NCI-H69 (cell line): Measurements from ENCODE around the gene HIVEP3.

Experiments used
- DNase-seq: peaks from one replicate; lab custom pipeline; 2025; lab: John Stamatoyannopoulos, UW

Gene HIVEP3

GRCh38 chr1:41515778-41516167, 402.9 kb downstream of the HIVEP3 start:
- DNase-seq, result no peak

DNA sequence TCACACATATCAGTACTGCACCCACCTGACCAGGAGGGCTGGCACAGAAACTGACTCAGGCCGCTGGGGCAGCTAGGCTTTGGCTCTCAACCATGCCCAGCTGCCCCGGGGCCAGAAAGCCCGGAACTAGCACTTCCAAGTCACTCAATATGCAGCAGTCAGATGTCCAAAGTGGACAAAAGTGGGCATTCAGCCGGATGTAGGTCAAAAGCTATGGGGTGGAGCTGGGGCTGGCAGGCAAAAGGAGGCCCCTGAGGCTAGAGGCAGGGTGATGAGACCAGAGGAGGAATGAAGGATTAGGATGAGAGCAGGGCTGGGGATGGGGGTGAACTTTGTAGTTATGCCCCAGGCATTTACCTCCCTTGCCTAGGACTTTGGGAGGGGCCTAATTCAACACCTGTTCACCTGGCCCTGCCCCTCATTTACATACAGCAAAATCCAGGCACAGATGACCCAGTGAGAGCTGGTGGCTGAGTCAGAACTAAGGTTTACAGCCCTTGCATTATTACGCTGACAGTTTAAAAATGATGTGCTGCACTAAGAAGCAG, 403.5 kb downstream of the HIVEP3 start:
- peak; percentile 26 for DNase-seq

DNA sequence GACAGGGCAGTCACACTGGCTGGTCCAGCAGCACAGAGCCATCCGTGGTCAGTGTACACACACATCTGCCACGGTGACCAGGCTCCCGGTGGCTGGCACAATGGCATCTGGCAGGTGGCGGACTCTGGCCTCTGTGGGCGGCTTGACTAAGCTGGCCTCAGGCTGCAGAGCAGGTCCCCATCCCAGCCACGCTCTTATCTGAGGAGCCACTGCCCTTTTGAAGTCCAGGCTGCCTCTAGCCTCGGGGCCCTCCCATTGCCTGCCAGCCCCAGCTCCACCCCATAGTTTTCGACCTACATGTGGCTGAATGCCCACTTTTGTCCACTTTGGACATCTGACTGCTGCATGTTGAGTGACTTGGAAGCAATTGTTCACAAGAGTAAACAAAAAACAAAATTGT, 404.3 kb downstream of the HIVEP3 start:
- DNase-seq, result no peak

DNA sequence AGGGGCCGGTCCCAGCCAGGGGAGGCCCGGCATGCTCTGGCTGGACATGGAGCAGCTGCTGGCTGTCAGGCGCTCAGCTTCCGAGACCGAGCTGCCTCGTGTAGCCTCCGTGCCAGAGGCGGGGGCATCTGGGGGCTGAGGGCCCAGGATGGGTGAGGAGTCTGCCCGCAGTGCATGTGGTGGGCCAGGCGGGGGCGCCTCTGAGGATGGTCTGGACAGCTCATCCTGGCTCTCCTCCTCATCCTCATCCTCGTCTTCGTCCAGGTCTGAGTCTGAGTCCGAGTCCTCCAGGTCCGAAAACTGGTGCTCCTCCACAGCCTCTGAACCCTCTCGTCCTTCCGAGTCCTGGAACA, 405.4 kb downstream of the HIVEP3 start:
- no peak for DNase-seq

DNA sequence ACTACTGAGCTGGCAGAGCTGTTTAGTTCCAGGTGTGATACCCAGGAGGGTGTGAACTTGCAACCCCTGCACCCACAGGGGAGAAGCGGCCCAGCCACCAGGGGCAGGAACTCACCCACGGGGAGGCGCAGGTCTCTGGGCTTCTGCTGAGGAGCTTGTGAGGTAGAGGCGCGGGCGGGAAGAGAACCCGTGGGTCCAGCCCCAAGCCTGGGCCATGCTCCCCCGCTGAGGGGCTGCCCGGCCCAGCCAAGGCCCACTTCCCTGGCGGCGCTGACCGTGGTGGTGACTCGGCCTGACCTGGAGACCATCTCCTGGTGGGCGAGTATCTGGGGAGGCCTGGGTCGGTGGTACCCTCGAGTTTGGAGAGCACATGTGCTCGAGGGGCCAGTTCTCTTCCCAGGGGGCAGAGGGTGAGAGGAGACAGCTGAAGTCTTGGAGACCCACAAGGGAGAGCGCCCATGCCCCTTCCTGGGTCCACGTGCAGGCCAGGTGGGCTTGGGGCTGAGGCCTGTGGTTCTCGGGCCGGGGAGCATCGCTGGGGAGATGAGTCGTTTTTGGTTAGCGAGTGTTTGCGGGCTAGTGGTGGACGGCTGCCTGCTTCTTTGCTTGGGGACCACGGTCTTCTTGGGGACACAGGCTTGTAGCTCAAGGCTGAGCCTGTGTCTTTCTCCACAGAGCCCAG, 405.9 kb downstream of the HIVEP3 start:
- DNase-seq, result no peak

- DNase-seq, result no peak
Measured at GRCh38 chr1:41511239-41511540, 407.5 kb downstream of the HIVEP3 start.

DNA sequence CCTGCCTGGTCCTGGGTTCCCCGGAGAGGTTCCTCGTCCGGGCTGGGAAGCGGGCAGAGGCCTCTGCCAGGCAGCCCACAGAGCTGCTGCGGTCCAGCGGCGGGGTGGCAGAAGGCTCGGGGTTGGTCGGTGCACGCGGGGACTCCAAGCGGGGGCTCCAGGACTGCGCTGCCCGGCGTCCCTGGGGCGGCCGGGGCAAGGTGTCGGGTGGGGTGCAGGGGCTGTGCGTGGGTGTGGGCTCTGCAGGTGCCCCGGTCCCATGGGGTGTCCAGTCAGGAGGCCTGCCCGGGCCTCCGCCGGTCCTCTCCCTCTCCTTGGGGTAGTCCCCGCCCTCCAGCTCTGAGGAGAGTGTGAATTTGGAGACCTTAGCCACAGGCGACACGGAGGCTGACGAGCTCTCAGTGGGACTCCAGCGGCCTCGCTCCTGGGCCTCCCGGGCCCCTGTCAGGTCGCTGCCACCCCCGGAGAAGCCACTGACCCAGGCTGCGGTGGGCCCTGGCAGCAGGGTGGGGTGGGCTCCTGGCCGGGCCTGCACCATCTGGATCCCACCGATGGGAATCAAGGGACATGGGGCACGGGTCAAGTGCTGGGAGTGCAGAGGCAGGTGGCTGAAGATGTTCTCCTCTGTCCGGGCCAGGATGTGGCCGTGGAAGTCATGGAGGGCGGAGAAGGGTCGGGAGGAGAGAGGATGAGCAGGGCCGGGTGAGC, 408.0 kb downstream of the HIVEP3 start:
- no peak for DNase-seq

DNA sequence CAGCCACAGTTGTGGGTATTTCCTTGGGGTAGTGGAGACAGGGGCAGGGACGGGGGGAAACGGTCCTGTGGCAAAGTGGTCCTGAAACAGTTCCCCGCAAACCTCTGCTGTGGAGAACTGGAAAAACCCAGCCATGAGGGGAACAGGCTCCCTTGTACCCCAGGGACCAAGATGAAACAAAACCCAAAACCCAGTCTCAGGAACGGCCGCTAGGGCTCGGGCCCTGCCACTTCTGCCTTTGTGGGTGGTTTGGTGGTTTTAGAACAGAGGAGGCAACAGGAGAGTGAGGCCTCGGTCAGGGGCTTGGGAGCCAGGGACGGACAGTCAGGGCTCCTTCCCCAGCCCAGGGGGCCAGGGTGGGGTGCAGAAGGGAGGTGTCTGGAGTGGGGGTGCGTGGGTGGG, 409.5 kb downstream of the HIVEP3 start:
- DNase-seq, result no peak

- DNase-seq, result no peak
Measured at GRCh38 chr1:41508290-41508689, 410.4 kb downstream of the HIVEP3 start.

- no peak for DNase-seq
Measured at GRCh38 chr1:41507836-41508235, 410.9 kb downstream of the HIVEP3 start.

- no peak for DNase-seq
Measured at GRCh38 chr1:41507110-41507720, 411.5 kb downstream of the HIVEP3 start.

DNA sequence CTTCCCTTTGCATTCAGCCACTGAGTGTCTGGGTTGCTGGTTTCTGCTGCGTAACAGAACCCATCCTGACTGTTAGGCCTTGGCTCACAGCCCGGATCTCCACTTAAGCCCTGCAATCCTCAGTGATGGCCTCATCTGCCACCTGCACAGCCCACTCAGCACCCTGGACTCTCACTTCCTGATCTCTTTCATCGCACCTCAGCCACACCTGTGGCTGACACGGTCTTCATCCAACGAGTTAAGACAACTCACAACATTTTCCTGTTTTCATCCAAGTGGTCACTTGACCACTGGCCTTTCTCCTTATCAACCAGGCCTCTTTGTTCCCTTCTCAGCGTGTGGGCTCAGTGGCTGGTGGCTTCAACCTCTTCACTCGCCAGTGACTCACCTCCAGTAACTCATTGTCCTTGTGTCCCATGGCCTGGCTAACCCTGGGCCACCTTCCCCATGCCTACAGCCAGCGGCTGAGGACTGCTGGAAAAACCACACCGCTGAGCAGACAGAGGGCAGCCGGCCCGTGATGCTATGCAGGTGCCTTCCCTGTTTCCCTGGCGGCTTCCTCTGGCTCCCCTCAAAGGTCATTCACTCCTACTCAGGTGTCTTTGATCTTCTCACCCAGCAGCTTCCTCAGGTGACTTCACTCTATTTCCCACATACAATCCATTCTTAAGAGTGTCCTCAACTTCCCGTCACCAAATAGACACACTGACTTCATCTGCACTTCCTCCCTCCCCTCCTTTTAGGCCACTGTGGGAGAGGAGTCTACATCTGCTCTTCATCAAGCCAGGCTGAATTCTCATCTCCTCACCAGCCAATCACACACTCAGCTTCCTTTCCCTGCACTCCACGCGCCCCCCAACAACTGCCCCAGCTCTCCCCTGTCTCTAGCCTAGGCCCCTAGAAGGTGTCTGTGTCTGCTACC, 414.3 kb downstream of the HIVEP3 start:
- peak; percentile 73 for DNase-seq

- DNase-seq, result no peak
Measured at GRCh38 chr1:41503538-41504113, 415.1 kb downstream of the HIVEP3 start.

GRCh38 chr1:41502912-41503311, 415.8 kb downstream of the HIVEP3 start:
- DNase-seq, result no peak

DNA sequence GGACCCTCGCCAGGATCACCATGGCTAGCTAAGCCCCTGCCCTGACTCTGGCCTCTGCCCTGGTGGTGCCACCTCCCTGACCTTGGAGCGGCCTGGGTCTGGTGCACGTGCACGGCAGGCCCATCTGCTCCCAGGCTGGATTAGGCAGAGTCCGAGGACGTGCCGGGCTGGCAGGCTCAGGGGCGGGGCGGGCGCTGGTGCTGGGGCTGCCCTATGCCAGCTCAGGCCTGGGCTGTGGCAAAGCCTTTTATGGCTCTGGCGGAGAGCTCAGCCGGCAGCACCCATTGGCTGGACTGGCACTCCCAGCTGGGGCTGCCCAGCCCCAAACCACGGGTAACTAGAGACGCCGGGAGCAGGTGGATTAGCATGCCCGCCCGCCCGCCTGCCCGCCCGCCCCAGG, 417.1 kb downstream of the HIVEP3 start:
- DNase-seq, result peak; percentile 73

DNA sequence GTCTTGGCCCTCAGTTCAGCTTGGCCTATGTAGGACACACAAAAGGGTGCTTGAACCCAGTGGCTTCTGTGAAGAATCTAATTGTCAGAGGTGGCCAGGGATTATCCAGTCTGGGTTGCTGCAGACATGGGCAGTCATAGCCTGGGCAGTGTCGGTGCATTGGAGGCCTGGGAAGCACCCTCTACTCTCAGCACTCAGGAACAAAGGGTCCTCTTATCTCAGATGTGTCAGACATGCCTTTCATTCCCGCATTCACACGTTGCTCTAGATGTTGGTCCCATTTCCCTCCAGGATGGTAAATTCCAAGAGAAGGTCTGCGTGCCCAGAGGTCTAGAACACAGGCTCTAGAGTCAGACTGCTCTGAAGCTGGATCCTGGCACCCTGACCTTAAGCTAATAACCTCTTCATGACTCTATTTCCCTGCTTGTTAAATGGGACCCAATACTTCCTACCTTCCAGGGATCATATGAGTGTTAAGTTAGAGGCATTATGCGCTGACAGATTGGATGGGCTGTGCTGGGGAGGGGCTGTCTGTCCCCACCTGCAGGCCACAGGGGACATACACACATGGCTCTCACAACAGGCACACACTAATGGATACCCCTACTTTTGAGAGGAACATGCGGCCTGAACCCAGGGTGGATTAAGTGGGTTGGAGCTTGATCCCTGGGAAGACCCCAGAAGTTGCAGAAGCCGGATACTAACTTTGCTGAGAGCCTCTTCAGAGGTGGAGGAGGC, 417.8 kb downstream of the HIVEP3 start:
- DNase-seq, result no peak

DNA sequence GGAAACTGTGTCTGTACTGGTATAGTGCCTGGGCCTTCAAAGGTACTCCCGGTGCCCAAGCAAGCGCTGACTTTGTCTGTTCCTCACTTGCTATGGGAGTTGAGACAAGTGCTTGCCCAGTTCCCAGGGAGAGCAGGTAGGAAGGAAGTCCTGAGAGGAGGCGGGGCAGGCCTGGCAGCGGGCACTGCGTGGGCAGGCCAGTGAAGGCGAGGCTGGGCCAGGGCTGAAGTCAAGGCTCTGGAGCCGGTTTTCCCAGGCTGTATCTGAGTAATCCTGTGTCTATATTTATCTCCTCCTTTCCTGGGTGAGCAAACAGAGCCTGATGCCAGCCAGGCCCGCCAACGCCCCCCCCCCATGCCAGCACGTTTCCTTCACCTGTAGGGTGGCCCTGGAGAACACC, 418.3 kb downstream of the HIVEP3 start:
- DNase-seq, result peak; percentile 36

DNA sequence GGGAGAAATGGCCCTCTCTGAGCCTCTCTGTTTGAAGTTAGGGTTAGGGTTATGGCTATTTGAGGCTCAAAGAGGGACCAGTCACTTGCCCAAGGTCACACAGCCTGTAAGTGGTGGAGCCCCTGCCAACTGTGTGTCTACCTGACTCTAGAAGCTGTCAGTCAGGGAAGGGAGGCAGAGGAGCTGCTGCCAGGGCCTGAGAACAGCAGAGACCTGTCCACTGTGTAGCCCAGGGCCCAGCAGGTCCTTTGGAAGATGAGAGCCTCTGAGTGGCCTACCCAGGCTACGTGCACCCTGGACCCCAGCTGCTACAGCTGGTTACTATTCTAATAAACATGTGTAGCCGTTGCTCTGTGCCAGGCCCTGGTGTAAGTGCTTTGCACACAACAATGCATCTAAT, 419.1 kb downstream of the HIVEP3 start:
- no peak for DNase-seq

GRCh38 chr1:41498804-41499203, 419.9 kb downstream of the HIVEP3 start:
- no peak for DNase-seq

DNA sequence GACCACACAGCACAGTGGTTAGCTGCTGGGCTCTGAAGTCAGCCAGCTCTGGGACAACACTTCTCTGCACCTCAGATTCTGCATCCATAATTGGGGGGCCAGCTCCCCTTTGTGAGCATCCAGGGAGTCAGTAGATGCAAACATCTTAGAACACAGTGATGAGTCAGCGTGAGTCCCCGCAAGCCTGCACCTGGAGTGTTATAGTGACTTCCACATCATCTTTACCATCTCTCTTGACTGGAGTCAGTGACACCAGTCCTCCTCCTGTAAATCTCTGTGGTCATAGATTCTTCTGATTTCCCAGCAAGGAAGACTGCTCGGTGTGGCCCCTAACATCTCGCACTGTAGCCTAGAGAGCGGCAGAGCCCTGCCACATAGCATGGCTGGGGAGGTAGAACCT, 420.3 kb downstream of the HIVEP3 start:
- no peak for DNase-seq

DNA sequence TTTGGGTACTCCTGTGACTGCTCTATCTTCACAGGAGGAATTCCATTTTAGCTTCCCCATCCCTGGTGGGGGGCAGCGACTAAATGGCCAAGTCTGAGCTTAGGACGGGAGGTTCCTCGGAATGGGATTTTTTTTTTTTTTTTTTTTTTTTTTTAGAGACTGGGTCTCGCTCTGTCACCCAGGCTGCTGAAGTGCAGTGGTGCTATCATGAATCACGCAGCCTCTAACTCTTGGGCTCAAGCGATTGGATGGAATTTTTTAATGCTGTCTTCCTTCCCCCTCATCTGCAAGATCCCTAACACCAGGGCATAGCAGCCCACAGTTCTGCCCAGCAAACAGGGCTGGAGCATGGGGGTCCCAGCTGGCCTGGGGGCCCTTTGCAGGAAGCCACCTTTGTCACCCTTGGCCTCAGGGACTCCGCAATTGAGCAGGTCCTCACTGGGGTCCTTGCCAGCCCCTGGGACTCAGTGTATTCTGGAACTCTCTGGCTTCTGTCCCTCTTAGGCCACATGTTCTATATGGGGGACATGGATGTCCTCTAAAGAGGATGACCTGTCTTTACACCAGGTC, 421.2 kb downstream of the HIVEP3 start:
- no peak for DNase-seq
